HepG2 (cell line): ENCODE data around the gene NEURL2. TPM values are rescaled to one million over a fixed set of nuclear protein-coding genes. Genes with fewer than 3 reads are reported as not detected.

Experiments
- AKAP8 ChIP-seq: sonication (generic); formaldehyde crosslinking; IDR thresholded peaks from 2 replicates; pipeline ENCODE4 v1.5.1; 2020; ENCODE audit warnings: mild to moderate bottlenecking, missing genetic modification reagents
- ARID3A ChIP-seq: IDR thresholded peaks from 2 replicates; pipeline ENCODE4 v1.6.1; 2012; ENCODE audit warnings: low read depth, low read length, improper control_type of control experiment
- KAT7 ChIP-seq: IDR thresholded peaks from 2 replicates; pipeline ENCODE4 v1.6.1; 2018; ENCODE audit warnings: borderline replicate concordance, missing compliant biosample characterization
- MYC ChIP-seq: sonication (generic); formaldehyde crosslinking; IDR thresholded peaks from 2 replicates; pipeline ENCODE4 v1.9.0; 2021; ENCODE audit warnings: missing genetic modification reagents, borderline replicate concordance
- NFE2L2 ChIP-seq: fragments of 150-350 bp; IDR thresholded peaks from 2 replicates; pipeline ENCODE4 v1.6.1; 2014; ENCODE audit warnings: low read length
- NFRKB ChIP-seq: fragments of 450-650 bp; IDR thresholded peaks from 2 replicates; pipeline ENCODE4 v1.6.1; 2017
- NPAS2 ChIP-seq: sonication (generic); formaldehyde crosslinking; IDR thresholded peaks from 2 replicates; pipeline ENCODE4 v1.8.0; 2022; ENCODE audit warnings: mild to moderate bottlenecking, missing genetic modification reagents, borderline replicate concordance
- SOX13 ChIP-seq, 3 experiments: fragments of 450-650 bp in 1 of 3; sonication (generic) in 1 of 3; formaldehyde crosslinking in 1 of 3; IDR thresholded peaks in 2 of 3; conservative IDR thresholded peaks in 1 of 3; 2 replicates each; pipeline versions ENCODE4 v1.5.0 to v1.6.1; 2016 to 2020; ENCODE audit warnings: antibody characterized with exemption in 1 of 3, mild to moderate bottlenecking in 1 of 3, missing compliant biosample characterization in 1 of 3, missing genetic modification reagents in 1 of 3, moderate library complexity in 1 of 3
- TBL1XR1 ChIP-seq: fragments of 150-350 bp; IDR thresholded peaks from 2 replicates; pipeline ENCODE4 v1.6.1; 2014; ENCODE audit warnings: borderline replicate concordance, low read length; ENCODE audit not compliant: partially characterized antibody
- THAP11 ChIP-seq: IDR thresholded peaks from 2 replicates; pipeline ENCODE4 v1.6.1; 2016; ENCODE audit warnings: missing biosample characterization, missing genetic modification reagents
- ZNF18 ChIP-seq: sonication (generic); formaldehyde crosslinking; IDR thresholded peaks from 2 replicates; pipeline ENCODE4 v1.8.0; 2022; ENCODE audit warnings: mild to moderate bottlenecking, missing genetic modification reagents; ENCODE audit not compliant: insufficient replicate concordance
- ZNF251 ChIP-seq: sonication (generic); formaldehyde crosslinking; IDR thresholded peaks from 2 replicates; pipeline ENCODE4 v1.9.0; 2021; ENCODE audit warnings: mild to moderate bottlenecking, missing genetic modification reagents
- ZNF768 ChIP-seq: sonication (generic); formaldehyde crosslinking; IDR thresholded peaks from 2 replicates; pipeline ENCODE4 v1.4.0; 2020; ENCODE audit warnings: missing genetic modification reagents
- polyA plus RNA-seq, 8 experiments: library from polyadenylated mRNA; depleted of rRNA in 3 of 8; stranded (reverse) in 7 of 8; unstranded in 1 of 8; fragments of >200 nt; fragmentation: Illumina TruSeq in 4 of 8; extraction: Trizol in 4 of 8; gene quantifications; 2 replicates each; pipeline versions ENCODE4 v1.2.1 to v1.2.3, GENCODE V29; 2011 to 2016; ENCODE audit warnings: low read depth in 4 of 8, missing spikeins in 1 of 8, mixed read lengths in 1 of 8; ENCODE audit not compliant: insufficient read depth in 1 of 8
- total RNA-seq, 5 experiments: library from RNA; depleted of rRNA; stranded (reverse); fragments of >200 nt; fragmentation: Illumina TruSeq; extraction: Trizol; gene quantifications; 2 replicates each; pipeline ENCODE4 v1.2.3, GENCODE V29; 2016; ENCODE audit warnings: low read depth in 1 of 5
- TF ChIP-seq, protein P1 (sequence below), 2 experiments: sonication (generic) in 1 of 2; formaldehyde crosslinking in 1 of 2; IDR thresholded peaks; 2 replicates each; pipeline versions ENCODE4 v1.5.1 to v1.6.1; 2011 to 2020; ENCODE audit warnings: borderline replicate concordance in 1 of 2, low read depth in 1 of 2, low read length in 1 of 2, mild to moderate bottlenecking in 1 of 2, missing genetic modification reagents in 1 of 2, moderate library complexity in 1 of 2
- TF ChIP-seq, protein P2 (sequence below): sonication (generic); formaldehyde crosslinking; IDR thresholded peaks from 2 replicates; pipeline ENCODE4 v1.8.0; 2022; ENCODE audit warnings: mild to moderate bottlenecking, missing genetic modification reagents, borderline replicate concordance
- TF ChIP-seq, protein P3 (sequence below): IDR thresholded peaks from 2 replicates; pipeline ENCODE4 v1.6.1; 2016; ENCODE audit warnings: mild to moderate bottlenecking, missing biosample characterization, missing genetic modification reagents
- TF ChIP-seq, protein P4 (sequence below): sonication (generic); formaldehyde crosslinking; IDR thresholded peaks from 2 replicates; pipeline ENCODE4 v1.9.0; 2022; ENCODE audit warnings: low read depth, missing genetic modification reagents

NEURL2 gene
- total and polyA plus RNA-seq, 2 of the 13 experiments (the other 11 are each of a cell fraction or from before 2014, with no cell fraction given) = 7.2 to 9.7 TPM

GRCh38 chr20:45880988-45881788, 9.8 kb downstream of the NEURL2 start, which contains the start of gene ZSWIM1 (continued):
- TF ChIP-seq ARID3A (0 out of 2 replicates have a peak, but pooled peaks have one; percentile 10), SOX13 (IDR thresholded peaks at IDR 0.05) (no peak), SOX13 (CRISPR knock-in tag; conservative IDR thresholded peaks at IDR 0.05 in 1 of 2, IDR thresholded peaks at IDR 0.05 in 1 of 2) (0 out of 4 replicates have a peak, but pooled peaks of 1 of the 2 experiments have one; percentile 21), NFRKB (no peak), ZNF18 (CRISPR knock-in tag) (no peak), THAP11 (CRISPR knock-in tag) (peak; percentile 80), ZNF768 (CRISPR knock-in tag) (peak; percentile 87; the same call in 1 of the 2 replicates), TBL1XR1 (peak; percentile 58), MYC (CRISPR knock-in tag) (peak; percentile 48; the same call in 1 of the 2 replicates), KAT7 (CRISPR knock-in tag) (peak; percentile 66; the same call in 1 of the 2 replicates), NPAS2 (CRISPR knock-in tag) (no peak), AKAP8 (CRISPR knock-in tag) (peak; percentile 91), ZNF251 (no peak), NFE2L2 (no peak)
- TF ChIP-seq, protein P1, sequence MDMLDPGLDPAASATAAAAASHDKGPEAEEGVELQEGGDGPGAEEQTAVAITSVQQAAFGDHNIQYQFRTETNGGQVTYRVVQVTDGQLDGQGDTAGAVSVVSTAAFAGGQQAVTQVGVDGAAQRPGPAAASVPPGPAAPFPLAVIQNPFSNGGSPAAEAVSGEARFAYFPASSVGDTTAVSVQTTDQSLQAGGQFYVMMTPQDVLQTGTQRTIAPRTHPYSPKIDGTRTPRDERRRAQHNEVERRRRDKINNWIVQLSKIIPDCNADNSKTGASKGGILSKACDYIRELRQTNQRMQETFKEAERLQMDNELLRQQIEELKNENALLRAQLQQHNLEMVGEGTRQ (IDR thresholded peaks at IDR 0.05; ENCODE audit: low read depth, low read length) = no peak
- TF ChIP-seq, protein P1 (CRISPR knock-in tag; IDR thresholded peaks at IDR 0.05; ENCODE audit: borderline replicate concordance) = no peak
- TF ChIP-seq, protein P2, sequence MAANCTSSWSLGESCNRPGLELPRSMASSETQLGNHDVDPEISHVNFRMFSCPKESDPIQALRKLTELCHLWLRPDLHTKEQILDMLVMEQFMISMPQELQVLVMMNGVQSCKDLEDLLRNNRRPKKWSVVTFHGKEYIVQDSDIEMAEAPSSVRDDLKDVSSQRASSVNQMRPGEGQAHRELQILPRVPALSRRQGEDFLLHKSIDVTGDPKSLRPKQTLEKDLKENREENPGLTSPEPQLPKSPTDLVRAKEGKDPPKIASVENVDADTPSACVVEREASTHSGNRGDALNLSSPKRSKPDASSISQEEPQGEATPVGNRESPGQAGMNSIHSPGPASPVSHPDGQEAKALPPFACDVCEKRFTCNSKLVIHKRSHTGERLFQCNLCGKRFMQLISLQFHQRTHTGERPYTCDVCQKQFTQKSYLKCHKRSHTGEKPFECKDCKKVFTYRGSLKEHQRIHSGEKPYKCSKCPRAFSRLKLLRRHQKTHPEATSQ (CRISPR knock-in tag) = peak; percentile 70; the same call in 1 of the 2 replicates
- TF ChIP-seq, protein P3, sequence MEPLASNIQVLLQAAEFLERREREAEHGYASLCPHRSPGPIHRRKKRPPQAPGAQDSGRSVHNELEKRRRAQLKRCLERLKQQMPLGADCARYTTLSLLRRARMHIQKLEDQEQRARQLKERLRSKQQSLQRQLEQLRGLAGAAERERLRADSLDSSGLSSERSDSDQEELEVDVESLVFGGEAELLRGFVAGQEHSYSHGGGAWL = 0 out of 2 replicates have a peak, but pooled peaks have one; percentile 50
- TF ChIP-seq, protein P4, sequence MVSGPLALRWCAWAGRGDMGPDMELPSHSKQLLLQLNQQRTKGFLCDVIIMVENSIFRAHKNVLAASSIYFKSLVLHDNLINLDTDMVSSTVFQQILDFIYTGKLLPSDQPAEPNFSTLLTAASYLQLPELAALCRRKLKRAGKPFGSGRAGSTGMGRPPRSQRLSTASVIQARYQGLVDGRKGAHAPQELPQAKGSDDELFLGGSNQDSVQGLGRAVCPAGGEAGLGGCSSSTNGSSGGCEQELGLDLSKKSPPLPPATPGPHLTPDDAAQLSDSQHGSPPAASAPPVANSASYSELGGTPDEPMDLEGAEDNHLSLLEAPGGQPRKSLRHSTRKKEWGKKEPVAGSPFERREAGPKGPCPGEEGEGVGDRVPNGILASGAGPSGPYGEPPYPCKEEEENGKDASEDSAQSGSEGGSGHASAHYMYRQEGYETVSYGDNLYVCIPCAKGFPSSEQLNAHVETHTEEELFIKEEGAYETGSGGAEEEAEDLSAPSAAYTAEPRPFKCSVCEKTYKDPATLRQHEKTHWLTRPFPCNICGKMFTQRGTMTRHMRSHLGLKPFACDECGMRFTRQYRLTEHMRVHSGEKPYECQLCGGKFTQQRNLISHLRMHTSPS (CRISPR knock-in tag) = no peak
